Diencephalon (tissue), 1 donor: ENCODE measurements around the gene SYNGR3. TPM values are rescaled to one million over a fixed set of nuclear protein-coding genes. Genes with fewer than 3 reads are reported as not detected.

Source experiments
- small RNA-seq: library from RNA; depleted of rRNA; stranded (forward); fragments of <200 nt; gene quantifications from one replicate; pipeline ENCODE3, GENCODE V24; 2014
- total RNA-seq: library from RNA; depleted of rRNA; stranded (reverse); fragments of >200 nt; gene quantifications from one replicate; pipeline ENCODE4 v1.2.3, GENCODE V29; 2014

Gene SYNGR3, protein sequence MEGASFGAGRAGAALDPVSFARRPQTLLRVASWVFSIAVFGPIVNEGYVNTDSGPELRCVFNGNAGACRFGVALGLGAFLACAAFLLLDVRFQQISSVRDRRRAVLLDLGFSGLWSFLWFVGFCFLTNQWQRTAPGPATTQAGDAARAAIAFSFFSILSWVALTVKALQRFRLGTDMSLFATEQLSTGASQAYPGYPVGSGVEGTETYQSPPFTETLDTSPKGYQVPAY
- total RNA-seq = 112 TPM

DNA sequence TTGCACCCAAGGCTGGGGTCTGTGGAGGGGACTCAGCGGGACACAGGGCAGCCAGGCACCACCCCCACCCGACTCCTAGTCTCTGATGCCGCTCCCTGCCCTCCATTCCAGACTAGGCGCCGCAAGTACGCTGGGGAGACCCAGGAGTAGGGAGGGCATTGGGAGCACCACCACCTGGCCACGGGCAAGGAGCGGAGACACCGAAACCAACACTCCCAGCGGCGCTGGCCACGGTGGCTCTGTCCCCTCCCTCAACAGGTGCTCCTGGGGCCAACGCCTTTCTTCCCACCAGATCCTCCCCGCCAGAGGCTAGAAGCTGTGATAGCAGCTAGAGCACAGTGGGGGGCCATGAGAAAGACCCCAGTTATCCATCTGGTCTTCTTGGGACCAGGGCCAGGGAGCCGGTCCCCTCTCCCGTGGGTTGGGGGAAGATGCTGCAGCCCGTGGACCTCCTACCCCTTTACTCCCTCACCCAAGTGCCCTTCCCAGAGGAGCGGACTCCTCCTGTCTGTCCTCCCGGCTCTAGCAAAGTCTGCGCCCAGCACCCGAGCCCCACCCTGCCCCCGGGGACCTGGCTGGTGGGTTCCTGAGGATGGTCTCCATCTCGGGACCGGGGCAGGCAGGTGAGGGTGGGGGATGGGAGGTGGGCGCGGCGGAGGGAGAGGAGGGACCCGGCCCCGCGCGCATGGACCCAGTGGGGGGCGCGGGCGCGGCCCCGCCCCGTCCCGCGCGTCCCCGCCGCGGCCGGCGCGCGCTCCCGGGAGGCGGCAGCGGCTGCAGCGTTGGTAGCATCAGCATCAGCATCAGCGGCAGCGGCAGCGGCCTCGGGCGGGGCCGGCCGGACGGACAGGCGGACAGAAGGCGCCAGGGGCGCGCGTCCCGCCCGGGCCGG, at the start of gene SYNGR3:
Gene SYNGR3, plus strand, starts transcription at position 762 of the 892 bp plus-strand sequence. CDS start 133 bp downstream, outside the sequence.

DNA sequence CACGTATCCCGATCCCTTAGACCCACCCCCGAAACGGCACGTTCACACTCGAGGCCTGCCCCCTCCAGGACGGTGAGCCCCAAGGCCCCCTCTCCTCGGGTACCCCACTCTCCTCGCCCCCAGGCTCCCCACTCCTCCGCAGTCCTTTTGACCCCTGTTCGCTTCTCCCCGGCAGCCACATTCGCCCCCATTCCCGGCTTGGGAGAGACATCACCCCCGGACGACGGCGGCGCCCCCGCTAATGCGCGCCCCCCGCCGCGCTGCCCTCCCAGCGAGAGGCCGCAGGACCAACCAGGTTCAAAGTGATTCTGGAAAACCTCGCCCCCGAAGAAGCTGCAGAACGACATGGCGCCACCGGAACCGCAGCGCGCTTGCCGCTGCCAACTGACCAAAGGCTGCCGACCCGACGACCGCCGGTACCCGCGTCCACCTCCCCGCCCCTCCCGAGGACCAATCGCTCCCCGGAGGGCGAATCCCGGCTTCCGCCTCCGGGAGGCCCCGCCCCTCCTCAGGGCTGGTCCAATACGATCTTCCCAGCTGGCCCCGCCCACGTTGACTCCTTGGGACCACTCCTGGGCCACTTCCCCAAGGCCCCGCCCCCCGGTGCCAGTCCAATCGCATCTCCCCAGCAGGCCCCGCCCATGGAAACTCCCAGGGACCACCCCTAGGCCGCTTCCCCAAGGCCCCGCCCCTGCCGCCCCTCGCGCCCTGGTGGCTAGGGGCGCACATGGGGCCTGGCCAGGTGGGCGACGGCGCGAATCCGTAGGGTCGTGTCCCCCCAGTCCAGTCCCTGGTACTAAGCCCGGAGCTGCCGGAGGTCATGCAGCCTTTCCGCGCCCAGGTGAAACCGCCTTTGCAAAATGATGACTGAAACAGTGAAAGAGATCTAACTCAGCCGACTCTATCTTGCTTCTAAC, 46.7 kb upstream of the SYNGR3 start, which contains the start of gene MSRB1:
Gene MSRB1, minus strand, starts transcription at position 390 of the 917 bp plus-strand sequence. Its CDS starts 43 bp downstream, at position 347.

DNA sequence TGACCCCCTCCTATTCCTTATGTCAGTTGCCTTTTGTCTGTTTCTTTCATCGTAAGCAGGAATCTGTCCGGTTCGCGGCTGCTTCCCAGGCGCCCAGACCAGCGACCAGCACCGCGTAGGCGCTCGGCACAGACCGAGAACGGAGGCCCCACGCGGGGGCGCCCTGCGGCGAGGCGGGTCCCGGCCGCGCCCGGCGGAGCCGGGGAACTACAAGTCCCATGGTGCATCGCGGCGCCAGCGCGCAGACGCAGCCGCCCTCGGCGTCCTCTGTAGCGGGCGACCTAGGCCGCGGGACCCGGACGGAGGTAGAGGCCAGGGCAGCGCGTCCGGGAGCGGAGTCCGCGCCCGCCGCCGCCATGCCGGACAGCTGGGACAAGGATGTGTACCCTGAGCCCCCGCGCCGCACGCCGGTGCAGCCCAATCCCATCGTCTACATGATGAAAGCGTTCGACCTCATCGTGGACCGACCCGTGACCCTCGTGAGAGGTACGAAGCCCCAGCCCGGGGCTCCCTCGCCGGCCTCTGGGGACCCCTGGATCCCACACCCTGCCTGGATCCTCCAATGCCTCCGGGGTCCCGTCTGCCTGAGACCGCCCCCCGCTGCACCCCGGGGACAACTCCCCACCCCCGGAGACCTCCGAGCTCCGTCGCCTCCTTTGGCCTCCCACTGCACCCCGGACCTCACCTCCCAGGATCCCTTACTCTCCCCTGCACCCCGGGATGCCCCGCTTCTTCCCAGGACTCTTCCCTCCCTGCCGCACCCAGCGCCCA, 30.3 kb upstream of the SYNGR3 start, which contains the start of gene NDUFB10:
Gene NDUFB10, plus strand, starts transcription at position 270 of the 771 bp plus-strand sequence. Its CDS starts 87 bp downstream, at position 357.

DNA sequence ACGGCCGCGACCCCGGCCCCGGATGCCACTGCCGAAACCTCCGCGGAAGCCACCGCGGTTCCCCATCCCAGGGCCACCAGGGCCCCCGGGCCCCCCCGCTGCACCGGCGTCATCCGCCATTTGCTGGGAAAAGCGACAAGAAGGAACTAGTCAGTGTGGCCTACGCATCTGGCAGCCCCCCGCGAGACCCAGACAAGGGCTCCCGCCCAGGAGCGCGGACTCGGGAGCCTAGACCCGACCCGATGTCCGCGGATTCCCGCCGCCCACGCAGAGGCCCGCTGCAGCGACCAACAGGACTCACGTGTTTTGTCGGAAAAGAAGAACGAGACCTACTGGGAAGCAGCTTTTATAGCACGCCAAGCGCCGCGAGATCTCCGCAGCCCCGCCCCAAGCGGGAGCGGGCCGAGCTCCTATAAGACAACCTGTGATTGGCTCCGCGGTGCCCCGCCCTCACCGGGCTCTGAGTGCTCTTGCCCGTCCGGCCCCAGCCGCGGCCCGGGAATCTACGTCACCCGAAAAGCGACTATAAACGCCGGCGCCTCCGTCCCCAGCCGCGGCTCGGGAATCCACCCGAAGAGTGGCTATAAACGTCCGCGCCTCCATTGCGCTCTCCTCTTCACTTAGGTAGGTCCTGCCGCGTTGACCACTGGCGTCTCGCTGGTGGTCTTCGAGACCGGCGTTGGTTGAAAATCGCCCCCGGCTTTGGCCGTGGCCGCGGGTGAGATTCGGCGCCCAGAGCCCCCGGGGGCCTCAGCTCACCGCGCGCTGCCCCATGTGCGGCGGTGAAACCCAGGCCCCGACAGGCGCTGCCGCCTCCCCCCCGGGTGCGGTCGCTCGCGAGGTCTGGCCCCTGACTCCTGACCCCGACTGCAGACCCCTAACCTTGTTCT, 25.0 kb upstream of the SYNGR3 start, which contains the start of gene RPS2:
Gene RPS2, minus strand, starts transcription at position 321 of the 890 bp plus-strand sequence. Its CDS starts 201 bp downstream, at position 120.

DNA sequence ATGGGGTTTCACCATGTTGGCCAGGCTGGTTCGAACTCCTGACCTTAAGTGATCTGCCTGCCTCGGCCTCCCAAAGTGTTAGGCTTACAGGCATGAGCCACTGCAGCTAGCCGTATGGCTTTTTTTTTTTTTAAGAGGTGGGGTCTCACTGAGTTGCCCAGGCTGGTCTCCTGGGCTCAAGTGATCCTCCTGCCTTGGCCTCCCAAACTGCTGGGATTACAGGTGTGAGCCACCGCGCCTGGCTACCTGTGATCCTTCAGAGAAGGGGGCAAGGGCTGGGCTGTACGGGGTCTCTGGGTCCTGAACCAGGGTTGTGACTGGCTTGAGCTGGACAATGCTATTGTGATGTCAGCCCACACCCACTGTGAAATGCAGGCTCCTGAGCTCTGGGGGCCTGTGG, 23.3 kb upstream of the SYNGR3 start, which contains the start of gene RNF151:
Gene RNF151, plus strand, starts transcription at position 397 of the 400 bp plus-strand sequence. CDS start 26 bp downstream, outside the sequence.

DNA sequence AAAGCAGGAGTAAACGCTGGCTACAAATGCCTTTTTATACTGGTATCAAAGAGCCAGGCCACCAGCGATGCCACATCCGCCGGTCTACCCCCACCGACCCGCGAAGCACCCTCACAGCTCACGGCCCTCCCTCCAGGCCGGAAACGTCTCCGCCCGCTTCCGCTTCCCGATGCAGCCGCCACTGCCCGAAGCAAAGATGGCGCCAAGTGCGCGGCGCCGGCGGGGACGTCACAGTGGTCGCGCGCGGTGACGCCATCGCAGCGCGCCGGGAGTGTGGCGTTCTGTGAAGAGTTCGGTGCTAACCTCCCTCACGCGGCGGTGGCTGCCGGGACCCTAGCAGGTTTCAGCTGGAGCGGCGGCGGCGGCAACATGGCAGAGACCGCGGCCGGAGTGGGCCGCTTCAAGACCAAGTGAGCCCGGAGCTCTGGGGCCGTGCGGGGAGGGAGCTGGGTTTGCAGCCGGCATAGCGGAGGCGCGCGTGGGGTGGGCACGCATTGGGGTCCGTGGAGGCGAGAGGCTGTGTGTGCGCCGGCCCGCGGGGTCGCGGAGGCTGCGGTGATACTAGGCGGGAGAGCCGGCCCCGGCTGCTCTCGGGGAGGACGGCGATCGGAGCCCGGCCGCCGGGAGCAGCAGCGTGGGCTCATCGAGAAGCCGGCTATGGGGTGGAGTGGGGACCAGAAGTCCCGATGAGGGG, 17.8 kb upstream of the SYNGR3 start, which contains the start of gene TBL3:
Gene TBL3, plus strand, starts transcription at position 258 of the 694 bp plus-strand sequence. Its CDS starts 112 bp downstream, at position 370.

DNA sequence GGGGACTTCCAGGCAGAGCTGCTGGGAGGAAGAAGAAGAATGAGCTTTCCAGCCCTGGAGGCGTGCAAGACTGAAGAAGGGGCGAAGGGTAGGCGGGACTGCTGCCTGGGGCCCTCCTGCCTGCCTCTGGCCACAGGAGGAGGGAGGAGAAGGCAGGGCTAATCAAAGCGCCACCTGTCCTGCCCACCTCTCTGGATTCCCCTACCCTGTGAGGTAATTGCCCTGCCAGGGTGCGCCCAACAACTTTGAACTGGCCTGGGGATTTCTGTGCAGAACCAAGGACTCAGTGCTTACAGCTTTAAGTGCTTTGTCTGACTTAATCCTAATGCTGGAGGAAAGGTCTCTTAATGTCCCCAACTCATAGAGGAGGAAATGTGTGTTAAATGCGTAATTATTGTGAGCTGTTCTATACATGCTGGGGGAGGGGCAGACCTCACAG, 8.4 kb upstream of the SYNGR3 start, which contains the start of gene NOXO1:
Gene NOXO1, minus strand, starts transcription at position 72 of the 439 bp plus-strand sequence. CDS start 290 bp downstream, outside the sequence.

DNA sequence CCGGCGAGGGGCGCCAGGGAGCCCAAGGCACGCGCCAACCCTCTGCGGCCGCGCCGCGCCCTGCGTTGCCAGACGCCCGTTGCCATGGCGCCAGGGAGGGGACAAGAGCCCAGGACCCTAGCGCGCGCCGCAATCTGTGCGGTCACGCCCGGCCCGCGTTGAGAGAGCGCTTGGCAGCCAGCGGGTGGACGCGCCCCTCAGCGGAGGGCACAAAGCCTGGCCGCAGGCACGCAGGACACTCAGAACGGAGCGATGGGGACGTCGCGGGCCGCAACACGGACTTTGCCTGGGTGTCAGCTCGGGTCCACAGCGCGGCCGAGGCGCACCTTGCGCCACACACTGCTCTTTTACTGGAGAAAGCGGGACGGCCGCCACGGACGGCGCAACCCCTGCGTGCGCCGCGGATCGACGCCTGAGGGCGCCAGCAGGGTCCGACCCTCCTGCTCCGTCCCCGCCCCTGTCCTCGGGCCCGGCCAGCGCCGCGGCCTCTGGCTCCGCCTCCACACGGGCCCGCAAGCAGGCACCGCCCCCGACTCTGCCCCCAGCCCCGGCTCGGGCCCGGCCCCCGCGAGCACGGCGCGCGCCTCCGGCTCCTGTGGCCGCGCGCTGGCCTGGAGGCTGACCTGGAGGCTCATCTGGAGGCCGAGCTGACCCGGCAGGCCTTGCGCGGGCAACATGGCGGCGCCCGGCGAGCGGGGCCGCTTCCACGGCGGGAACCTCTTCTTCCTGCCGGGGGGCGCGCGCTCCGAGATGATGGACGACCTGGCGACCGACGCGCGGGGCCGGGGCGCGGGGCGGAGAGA, 6.0 kb upstream of the SYNGR3 start, which contains the start of gene GFER:
Gene GFER, plus strand, starts transcription at position 650 of the 803 bp plus-strand sequence. Its CDS starts 26 bp downstream, at position 676.

DNA sequence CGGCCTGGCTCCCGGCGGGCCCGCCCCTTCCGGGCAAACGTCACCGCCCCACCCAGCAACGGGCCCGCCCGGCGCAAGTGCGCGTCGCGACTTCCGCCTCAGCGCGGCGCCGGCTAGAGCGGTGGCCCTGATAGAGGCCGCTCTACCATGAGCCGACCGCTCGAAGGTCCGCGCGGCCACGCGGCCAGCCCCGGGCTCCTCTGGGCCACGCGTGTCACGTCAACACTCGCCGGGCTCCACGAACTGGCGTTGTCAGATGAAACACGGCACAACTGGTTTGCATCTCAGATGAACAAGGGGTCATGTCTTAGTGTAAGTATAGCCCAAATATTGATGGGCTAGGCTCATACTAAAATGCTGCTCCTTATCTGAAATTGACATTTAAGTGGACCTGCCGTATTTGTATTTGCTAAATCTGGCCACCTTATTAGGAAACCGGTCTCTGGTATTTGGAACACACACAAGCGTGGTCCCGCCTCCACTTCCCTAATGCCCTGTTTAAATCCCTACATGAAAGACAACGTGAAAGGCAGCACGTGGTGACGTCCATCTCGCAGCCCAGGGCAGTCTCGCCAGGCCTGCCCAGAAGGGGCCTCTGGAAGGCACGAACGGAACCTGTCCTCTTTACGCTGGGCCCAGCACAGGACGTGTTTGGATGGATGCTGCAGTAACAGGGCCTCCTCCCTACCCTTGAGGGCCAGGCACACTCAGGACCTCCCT, 20.2 kb downstream of the SYNGR3 start, which contains the start of gene ZNF598:
Gene ZNF598, minus strand, starts transcription at position 31 of the 720 bp plus-strand sequence.

DNA sequence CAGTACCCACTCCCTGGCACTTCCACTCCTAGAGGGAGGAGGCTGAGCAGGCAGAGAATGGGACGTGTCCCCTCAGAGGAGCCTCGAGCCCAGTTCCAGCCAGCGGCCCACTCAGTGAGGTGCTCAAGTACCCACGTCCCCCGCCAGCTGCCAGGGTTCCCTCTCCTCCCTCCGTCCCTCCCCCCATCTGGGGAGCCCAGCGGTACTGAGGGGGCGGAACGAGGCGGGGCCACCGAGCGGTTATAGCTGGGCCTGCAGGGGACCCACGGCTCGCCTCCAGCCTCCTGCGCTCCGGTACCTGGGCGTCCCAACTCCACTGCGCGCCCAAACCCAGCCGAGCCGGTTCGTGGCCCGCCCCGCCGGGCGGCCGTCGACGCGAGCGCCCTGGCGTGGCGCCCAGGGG, 29.7 kb downstream of the SYNGR3 start, which contains the start of gene NPW:
Gene NPW, plus strand, starts transcription at position 268 of the 403 bp plus-strand sequence.

DNA sequence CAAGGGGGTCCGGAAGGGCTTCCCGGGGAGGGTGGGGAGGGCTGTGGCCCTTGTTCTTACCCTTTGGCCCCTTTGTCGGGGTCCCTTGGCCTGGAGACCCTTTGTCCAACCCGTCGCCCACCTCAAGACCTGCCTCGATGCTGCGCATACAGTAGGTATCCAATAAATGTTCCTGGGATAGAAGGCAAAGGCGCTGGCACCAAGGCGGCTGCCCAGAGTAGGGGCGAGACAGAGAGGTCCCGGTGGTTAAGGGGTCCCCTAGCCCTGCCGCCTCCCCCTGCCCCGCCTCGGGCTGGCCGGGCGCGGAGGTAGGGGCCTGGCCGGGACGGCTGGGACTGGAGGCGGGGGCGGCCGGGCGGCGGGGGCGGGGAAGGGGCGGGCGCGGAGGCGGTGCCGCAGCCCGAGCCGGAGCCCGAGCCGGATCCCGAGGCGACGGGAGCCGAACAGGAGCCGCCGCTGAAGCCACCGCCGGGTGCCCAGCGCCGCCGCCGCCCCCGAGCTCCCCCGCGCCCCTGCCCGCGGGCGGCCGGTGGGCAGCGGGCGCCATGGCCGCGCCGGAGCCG, 36.8 kb downstream of the SYNGR3 start, which contains the start of gene NHERF2:
Gene NHERF2, plus strand, starts transcription at position 442 of the 563 bp plus-strand sequence. Its CDS starts 104 bp downstream, at position 546.

Small RNA genes within 50 kb of the gene (small RNA-seq; reads per million reads assigned to genes)
- not detected for gene AC005363.2
- gene RN7SL219P = not detected
- gene SNORA10 = not detected
- not detected for gene SNORA64

Other genes starting within 250 kb of the SYNGR3 start
- 23.8 TPM for gene NME3, start 218.4 kb upstream of the SYNGR3 start, total RNA-seq
- 12.0 TPM for gene EME2, start 217.2 kb upstream of the SYNGR3 start, total RNA-seq
- gene MRPS34, start 216.8 kb upstream of the SYNGR3 start, total RNA-seq = 34.4 TPM
- 44.5 TPM for gene SPSB3, start 207.4 kb upstream of the SYNGR3 start, total RNA-seq
- 36.2 TPM for gene NUBP2, start 207.0 kb upstream of the SYNGR3 start, total RNA-seq
- not detected for gene IGFALS, start 196.3 kb upstream of the SYNGR3 start, total RNA-seq
- 67.4 TPM for gene HAGH, start 163.1 kb upstream of the SYNGR3 start, total RNA-seq
- 44.3 TPM for gene FAHD1, start 162.8 kb upstream of the SYNGR3 start, total RNA-seq
- gene MEIOB, start 117.8 kb upstream of the SYNGR3 start, total RNA-seq = 1.8 TPM
- gene HS3ST6, start 71.6 kb upstream of the SYNGR3 start, total RNA-seq = not detected
- 6.7 TPM for gene MSRB1, start 46.8 kb upstream of the SYNGR3 start, total RNA-seq
- not detected for gene RPL3L, start 35.3 kb upstream of the SYNGR3 start, total RNA-seq
- gene NDUFB10, start 30.4 kb upstream of the SYNGR3 start, total RNA-seq = 93.0 TPM
- 1,359 TPM for gene RPS2, start 25.1 kb upstream of the SYNGR3 start, total RNA-seq
- not detected for gene RNF151, start 23.1 kb upstream of the SYNGR3 start, total RNA-seq
- gene TBL3, start 17.9 kb upstream of the SYNGR3 start, total RNA-seq = 13.1 TPM
- gene NOXO1, start 8.5 kb upstream of the SYNGR3 start, total RNA-seq = 1.2 TPM
- gene GFER, start 5.8 kb upstream of the SYNGR3 start, total RNA-seq = 14.1 TPM
- gene ZNF598, start 19.9 kb downstream of the SYNGR3 start, total RNA-seq = 7.8 TPM
- gene NPW, start 29.8 kb downstream of the SYNGR3 start, total RNA-seq = not detected
- gene NHERF2, start 36.9 kb downstream of the SYNGR3 start, total RNA-seq = 23.5 TPM
- gene NTHL1, start 57.9 kb downstream of the SYNGR3 start, total RNA-seq = 26.8 TPM
- 70.4 TPM for gene TSC2, start 58.0 kb downstream of the SYNGR3 start, total RNA-seq
- gene PKD1, start 145.9 kb downstream of the SYNGR3 start, total RNA-seq = 78.2 TPM
- 8.1 TPM for gene RAB26, start 158.7 kb downstream of the SYNGR3 start, total RNA-seq
- gene TRAF7, start 165.8 kb downstream of the SYNGR3 start, total RNA-seq = 23.5 TPM
- 41.3 TPM for gene CASKIN1, start 206.6 kb downstream of the SYNGR3 start, total RNA-seq
- 11.3 TPM for gene MLST8, start 215.5 kb downstream of the SYNGR3 start, total RNA-seq
- 6.2 TPM for gene BRICD5, start 220.9 kb downstream of the SYNGR3 start, total RNA-seq
- 17.5 TPM for gene PGP, start 224.9 kb downstream of the SYNGR3 start, total RNA-seq
- gene E4F1, start 233.6 kb downstream of the SYNGR3 start, total RNA-seq = 21.7 TPM
- gene DNASE1L2, start 246.5 kb downstream of the SYNGR3 start, total RNA-seq = 2.8 TPM